CD4-positive, alpha-beta T cell (primary cell): ENCODE measurements around the gene NCK1. TPM values are rescaled to one million over a fixed set of nuclear protein-coding genes. Genes with fewer than 3 reads are reported as not detected.

Experiments
- ATAC-seq: fragments of 200-7000 bp; cut with Tn5 transposase; one replicate; pipeline ENCODE4 v1.10.0; 2022; ENCODE audit warnings: mild to moderate bottlenecking; ENCODE audit not compliant: poor library complexity
- CTCF ChIA-PET: fragments of 350-600 bp; sonication (Branson Sonifier 250); formaldehyde crosslinking; loops from one replicate; lab custom pipeline; 2021; ENCODE audit warnings: antibody characterized with exemption, inconsistent platforms; lab: Charles Lee
- POLR2A ChIA-PET: fragments of 350-600 bp; sonication (Branson Sonifier 250); formaldehyde crosslinking; loops from one replicate; lab custom pipeline; 2021; ENCODE audit warnings: antibody characterized with exemption, inconsistent platforms; lab: Charles Lee
- DNase-seq, 14 experiments: peaks; one replicate each; pipeline ENCODE4 v3.0.0-alpha.2; 2013 to 2020; ENCODE audit warnings: mixed read lengths in 2 of 14
- H3K27ac ChIP-seq, 2 donors: one replicate each; pipeline versions ENCODE4 v1.5.1 to v1.7.0; 2013; ENCODE audit warnings: low read length in 2 of 2, low read depth in 1 of 2, mild to moderate bottlenecking in 1 of 2
- H3K27me3 ChIP-seq, 2 experiments: 1 replicate in 1 of 2; 2 replicates in 1 of 2; pipeline versions ENCODE4 v1.6.1 to v1.7.0; 2013; ENCODE audit warnings: low read length in 2 of 2, control low read depth in 1 of 2, mild to moderate bottlenecking in 1 of 2, moderate library complexity in 1 of 2; ENCODE audit not compliant: insufficient read depth in 2 of 2, control insufficient read depth in 1 of 2
- H3K36me3 ChIP-seq: one replicate; pipeline ENCODE4 v1.6.1; 2013; ENCODE audit warnings: low read length, control low read depth; ENCODE audit not compliant: insufficient read depth
- H3K4me1 ChIP-seq: one replicate; pipeline ENCODE4 v1.6.1; 2013; ENCODE audit warnings: low read length, control low read depth; ENCODE audit not compliant: insufficient read depth
- H3K4me3 ChIP-seq: one replicate; pipeline ENCODE4 v1.5.1; 2013; ENCODE audit warnings: mild to moderate bottlenecking, low read length, moderate library complexity
- H3K9me3 ChIP-seq, 2 experiments: 1 replicate in 1 of 2; 2 replicates in 1 of 2; pipeline versions ENCODE4 v1.6.1 to v1.7.0; 2013; ENCODE audit warnings: low read length in 2 of 2, mild to moderate bottlenecking in 2 of 2, control low read depth in 1 of 2, moderate library complexity in 1 of 2; ENCODE audit not compliant: control insufficient read depth in 1 of 2, insufficient read depth in 1 of 2
- H3K27ac Mint-ChIP-seq: one replicate; pipeline ENCODE4 v1.8.0; 2020; ENCODE audit warnings: mixed read lengths
- H3K27me3 Mint-ChIP-seq: one replicate; pipeline ENCODE4 v1.8.0; 2021; ENCODE audit warnings: mixed read lengths
- H3K36me3 Mint-ChIP-seq: one replicate; pipeline ENCODE4 v1.8.0; 2021; ENCODE audit warnings: low read depth, mixed read lengths
- H3K4me1 Mint-ChIP-seq: one replicate; pipeline ENCODE4 v1.8.0; 2021; ENCODE audit warnings: low read depth, mixed read lengths
- H3K4me3 Mint-ChIP-seq: one replicate; pipeline ENCODE4 v1.8.0; 2020; ENCODE audit warnings: mild to moderate bottlenecking, mixed read lengths
- H3K9me3 Mint-ChIP-seq: one replicate; pipeline ENCODE4 v1.8.0; 2020; ENCODE audit warnings: mixed read lengths
- CTCF ChIP-seq: fragments of 200-600 bp; IDR thresholded peaks from one replicate; pipeline ENCODE4 v1.8.0; 2022; ENCODE audit warnings: antibody characterized with exemption, mild to moderate bottlenecking
- intact Hi-C, 2 experiments: fragments of 100-400 bp; cut with DNase I in 1 of 2; cut with micrococcal nuclease in 1 of 2; formaldehyde crosslinking; loops; one replicate each; pipeline versions ENCODE4 v1.15.1 to v1.9.0; 2023 to 2025; cut with DNase I, micrococcal nuclease
- total RNA-seq, 174 experiments: library from RNA in 2 of 174; stranded (reverse) in 2 of 174; gene quantifications; one replicate each; pipeline ENCODE4 v1.2.3 and lab custom pipeline; 2021 to 2026

The NCK1 gene
- total RNA-seq, 2 experiments from 2014 or later, result 52.9 to 55.0 TPM

GRCh38 chr3:136905549-136905948 lies 43.5 kb downstream of the NCK1 start:
- no peak for TF ChIP-seq CTCF
- ATAC-seq (no peak), DNase-seq (no peak)
- H3K4me1 ChIP-seq, result peaks cover 21% of the 10 kb centered on the region
- peaks cover 22 to 23% of the 10 kb centered on the region in 2 experiments for H3K9me3 ChIP-seq
- Mint-ChIP-seq H3K9me3 (peaks cover 10% of the 10 kb centered on the region), H3K27me3 (no peaks in the 10 kb centered on the region), H3K27ac (peak overlapping the region; percentile 21), H3K36me3 (peaks cover 70% of the 10 kb centered on the region), H3K4me3 (no peak overlapping the region), H3K4me1 (peaks cover 76% of the 10 kb centered on the region)
- intact Hi-C loops, result no loop called here
- CTCF ChIA-PET, result no interaction called here
- H3K27ac ChIP-seq, result no peak overlapping the region
- POLR2A ChIA-PET, result interaction anchor here (1.1 kb wide), 1 partner anchor 9 kb away, joined by 3 read pairs; no protein-coding TSS in a partner anchor
- no peaks in the 10 kb centered on the region for H3K27me3 ChIP-seq
- H3K36me3 ChIP-seq, result no peaks in the 10 kb centered on the region
- no peak overlapping the region for H3K4me3 ChIP-seq

GRCh38 chr3:136906725-136907124 lies 44.7 kb downstream of the NCK1 start:
- Histone ChIP-seq H3K27ac (no peak overlapping the region), H3K27me3 (no peaks in the 10 kb centered on the region), H3K9me3 (peaks cover 22 to 23% of the 10 kb centered on the region in 2 experiments), H3K4me3 (no peak overlapping the region), H3K36me3 (no peaks in the 10 kb centered on the region), H3K4me1 (peaks cover 21% of the 10 kb centered on the region)
- H3K4me3 Mint-ChIP-seq, result no peak overlapping the region
- POLR2A ChIA-PET, result interaction anchor here (1.1 to 1.9 kb wide), 2 partner anchors 8 to 45 kb away, joined by 3 to 4 read pairs; partner anchors contain the start of gene NCK1
- peaks cover 10% of the 10 kb centered on the region for H3K9me3 Mint-ChIP-seq
- no peaks in the 10 kb centered on the region for H3K27me3 Mint-ChIP-seq
- peaks cover 76% of the 10 kb centered on the region for H3K4me1 Mint-ChIP-seq
- peak overlapping the region; percentile 32 for H3K27ac Mint-ChIP-seq
- no peak for TF ChIP-seq CTCF
- CTCF ChIA-PET, result no interaction called here
- ATAC-seq (no peak), DNase-seq (no peak)
- peaks cover 69% of the 10 kb centered on the region for H3K36me3 Mint-ChIP-seq
- intact Hi-C loops, result no loop called here

GRCh38 chr3:136908297-136908696 lies 46.3 kb downstream of the NCK1 start:
- CTCF ChIA-PET, result interaction anchor here (2.8 kb wide), 1 partner anchor 45 kb away, joined by 8 read pairs; no protein-coding TSS in a partner anchor
- ATAC-seq (no peak), DNase-seq (no peak)
- no peak for TF ChIP-seq CTCF
- Histone ChIP-seq H3K27me3 (no peaks in the 10 kb centered on the region), H3K36me3 (no peaks in the 10 kb centered on the region), H3K4me1 (peaks cover 24% of the 10 kb centered on the region), H3K9me3 (peaks cover 19 to 22% of the 10 kb centered on the region in 2 experiments), H3K27ac (no peak overlapping the region), H3K4me3 (no peak overlapping the region)
- peak overlapping the region; percentile 32 for H3K27ac Mint-ChIP-seq
- peaks cover 68% of the 10 kb centered on the region for H3K36me3 Mint-ChIP-seq
- peaks cover 75% of the 10 kb centered on the region for H3K4me1 Mint-ChIP-seq
- POLR2A ChIA-PET, result interaction anchor here (1.9 kb wide), 1 partner anchor 47 kb away, joined by 4 read pairs; the partner anchor contains the start of gene NCK1
- H3K27me3 Mint-ChIP-seq, result no peaks in the 10 kb centered on the region
- peak overlapping the region; percentile 11 for H3K4me3 Mint-ChIP-seq
- peaks cover 5% of the 10 kb centered on the region for H3K9me3 Mint-ChIP-seq
- intact Hi-C loops, result no loop called here
